ENCODE measurements around the gene ITGBL1.

The ITGBL1 gene

GRCh38 chr13:101584331-101584730, 131.9 kb downstream of the ITGBL1 start:
- no peak overlapping the region for H3K27ac Mint-ChIP-seq
- H3K9me3 Mint-ChIP-seq, result no peaks in the 10 kb centered on the region

GRCh38 chr13:101590479-101590878, 138.0 kb downstream of the ITGBL1 start:
- ATAC-seq (replicated peaks) (no peak), DNase-seq (no peak)
- peaks cover 0 to 10% of the 10 kb centered on the region in 2 donors for H3K27me3 Mint-ChIP-seq
- no peak overlapping the region for H3K4me3 Mint-ChIP-seq
- H3K27ac Mint-ChIP-seq, result no peak overlapping the region
- peaks cover 0 to 3% of the 10 kb centered on the region in 2 donors for H3K4me1 Mint-ChIP-seq
- H3K36me3 Mint-ChIP-seq, result no peaks in the 10 kb centered on the region
- H3K9me3 Mint-ChIP-seq, result peaks cover 5% of the 10 kb centered on the region in 2 donors

More at GRCh38 chr13:101584331-101584730, 131.9 kb downstream of the ITGBL1 start:
- no peaks in the 10 kb centered on the region for H3K4me1 Mint-ChIP-seq
- no peaks in the 10 kb centered on the region for H3K36me3 Mint-ChIP-seq
- ATAC-seq (replicated peaks) (no peak), DNase-seq (no peak)
- peaks cover 8 to 10% of the 10 kb centered on the region in 2 donors for H3K27me3 Mint-ChIP-seq
- H3K4me3 Mint-ChIP-seq, result no peak overlapping the region

DNA sequence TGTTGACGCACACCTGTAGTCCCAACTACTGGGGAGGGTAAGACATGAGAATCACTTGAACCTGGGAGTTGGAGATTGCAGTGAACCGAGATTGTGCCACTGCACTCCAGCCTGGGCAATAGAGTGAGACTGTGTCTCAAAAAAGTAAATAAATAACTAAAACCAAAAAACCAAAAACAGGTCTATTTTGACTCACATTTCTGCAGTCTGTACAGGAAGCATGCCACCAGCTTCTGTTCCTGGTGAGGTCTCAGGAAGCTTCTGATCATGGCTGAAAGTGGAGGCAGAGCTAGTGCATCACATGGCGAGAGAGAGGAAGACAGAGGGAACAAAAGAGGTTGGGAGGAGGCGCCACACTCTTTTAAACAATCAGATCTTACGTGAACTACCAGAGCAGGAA, 142.5 kb downstream of the ITGBL1 start:
- Mint-ChIP-seq H3K9me3 (peaks cover 5% of the 10 kb centered on the region in 2 donors), H3K4me3 (no peak overlapping the region), H3K4me1 (peaks cover 0 to 3% of the 10 kb centered on the region in 2 donors), H3K27ac (no peak overlapping the region), H3K27me3 (no peaks in the 10 kb centered on the region), H3K36me3 (no peaks in the 10 kb centered on the region)
- DNase-seq (no peak), ATAC-seq (replicated peaks) (no peak)

DNA sequence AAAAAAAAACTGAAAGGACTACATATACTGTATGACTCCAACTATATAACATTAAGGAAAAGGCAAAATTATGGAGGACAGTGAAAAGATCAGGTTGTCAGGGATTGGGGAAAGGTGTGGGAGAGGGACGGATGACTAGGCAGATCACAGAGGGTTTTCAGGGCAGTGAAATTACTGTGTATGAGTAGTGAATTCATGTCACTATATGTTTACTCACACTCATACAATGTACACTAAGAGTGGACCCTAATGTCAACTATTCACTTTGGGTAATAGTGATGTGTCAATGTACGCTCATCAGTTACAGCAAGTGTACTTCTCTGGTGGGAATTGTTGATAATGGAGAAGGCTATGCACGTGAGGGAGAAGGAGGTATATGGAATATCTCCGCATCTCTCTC, 144.3 kb downstream of the ITGBL1 start:
- H3K36me3 Mint-ChIP-seq, result no peaks in the 10 kb centered on the region
- DNase-seq, result no peak
- ATAC-seq (replicated peaks), result no peak

GRCh38 chr13:101611491-101612475, 159.3 kb downstream of the ITGBL1 start:
- Mint-ChIP-seq H3K9me3 (no peaks in the 10 kb centered on the region), H3K4me3 (no peak overlapping the region), H3K27ac (no peak overlapping the region), H3K4me1 (no peaks in the 10 kb centered on the region), H3K27me3 (peaks cover 12 to 18% of the 10 kb centered on the region in 2 donors), H3K36me3 (no peaks in the 10 kb centered on the region)
- ATAC-seq (replicated peaks) (no peak), DNase-seq (no peak)

More for the DNA sequence above, 144.3 kb downstream of the ITGBL1 start:
- Mint-ChIP-seq H3K4me1 (peaks cover 0 to 3% of the 10 kb centered on the region in 2 donors), H3K27me3 (peaks cover 0 to 9% of the 10 kb centered on the region in 2 donors), H3K27ac (no peak overlapping the region), H3K4me3 (no peak overlapping the region), H3K9me3 (peaks cover 5% of the 10 kb centered on the region in 2 donors)

DNA sequence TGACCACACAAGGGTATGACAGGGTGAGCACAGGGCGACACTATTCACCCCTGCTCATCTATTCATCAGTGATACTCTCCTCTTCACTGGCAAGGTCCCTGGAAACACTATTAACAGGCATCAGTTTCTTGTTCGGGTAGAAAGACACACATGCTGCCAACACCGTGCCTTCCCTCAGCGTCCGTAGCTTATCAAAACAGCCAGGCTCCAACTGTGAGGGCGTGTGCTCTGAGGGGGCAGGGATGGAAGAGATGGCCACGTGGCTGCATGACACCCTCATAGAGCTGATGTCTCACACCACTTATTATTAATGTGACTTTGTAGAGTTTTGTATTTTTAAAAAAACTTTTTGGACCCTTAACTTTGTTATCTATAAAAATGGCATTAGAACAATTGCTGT, 160.3 kb downstream of the ITGBL1 start:
- DNase-seq (no peak), ATAC-seq (replicated peaks) (no peak)
- Mint-ChIP-seq H3K4me3 (no peak overlapping the region), H3K9me3 (no peaks in the 10 kb centered on the region), H3K27me3 (peaks cover 12 to 18% of the 10 kb centered on the region in 2 donors), H3K36me3 (no peaks in the 10 kb centered on the region), H3K4me1 (no peaks in the 10 kb centered on the region), H3K27ac (no peak overlapping the region)

DNA sequence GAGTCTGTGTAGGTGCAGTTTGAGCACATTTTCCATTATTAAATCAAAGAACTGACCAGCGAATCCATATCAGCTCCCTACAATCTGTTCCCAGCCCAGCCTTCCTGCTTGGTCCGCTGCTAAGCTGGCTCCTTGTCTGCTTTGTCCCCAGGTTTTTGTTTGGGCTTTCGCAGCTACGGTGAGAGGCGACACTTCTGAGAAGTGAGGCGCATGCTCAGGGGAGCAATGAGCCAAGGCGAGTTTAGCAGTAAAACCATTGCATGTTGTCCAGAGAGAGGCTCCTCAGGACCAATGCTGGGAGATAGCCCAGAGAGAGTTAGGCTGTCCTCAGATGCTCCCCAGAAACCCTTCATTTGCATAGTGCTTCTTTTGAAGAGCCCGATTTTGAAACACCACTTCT, 162.0 kb downstream of the ITGBL1 start:
- no peak overlapping the region for H3K4me3 Mint-ChIP-seq
- H3K4me1 Mint-ChIP-seq, result no peaks in the 10 kb centered on the region
- no peak overlapping the region for H3K27ac Mint-ChIP-seq
- H3K27me3 Mint-ChIP-seq, result peaks cover 12 to 18% of the 10 kb centered on the region in 2 donors
- no peaks in the 10 kb centered on the region for H3K9me3 Mint-ChIP-seq
- H3K36me3 Mint-ChIP-seq, result no peaks in the 10 kb centered on the region
- DNase-seq (no peak), ATAC-seq (replicated peaks) (no peak)

DNA sequence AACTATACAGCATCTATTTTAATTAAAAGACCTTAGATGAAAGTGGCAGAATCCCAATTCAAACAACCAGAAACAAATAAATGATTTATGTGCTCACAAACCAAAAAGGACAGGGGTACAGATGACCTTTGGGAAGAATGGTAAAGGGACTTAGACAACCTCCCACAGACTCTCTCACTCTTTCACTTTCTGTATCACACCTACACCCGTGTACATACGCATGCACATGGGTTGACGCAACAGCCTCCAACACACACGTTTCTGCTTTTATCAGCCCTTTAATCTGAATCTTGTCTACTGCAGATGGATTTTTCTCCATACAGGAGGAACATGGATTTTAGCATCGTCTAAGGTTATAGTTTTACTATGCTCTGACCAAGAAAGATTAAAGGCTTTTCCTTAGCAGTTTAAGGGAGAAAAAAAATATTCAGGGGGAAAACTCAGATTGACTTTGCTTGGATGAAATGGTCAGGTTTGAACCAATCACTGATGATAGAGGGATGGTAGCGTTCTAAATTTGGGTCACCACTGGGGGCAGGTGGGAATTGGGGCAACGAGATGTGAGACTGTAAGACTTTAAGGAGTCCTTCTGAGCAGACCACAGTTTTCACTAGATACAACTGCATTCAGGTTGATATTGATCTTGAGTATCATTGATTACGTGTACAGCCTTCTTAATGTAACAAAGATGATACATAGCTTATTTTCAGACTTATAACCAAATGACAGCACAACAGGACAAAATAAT, 166.1 kb downstream of the ITGBL1 start:
- H3K4me1 Mint-ChIP-seq, result peaks cover 2 to 3% of the 10 kb centered on the region in 2 donors

DNA sequence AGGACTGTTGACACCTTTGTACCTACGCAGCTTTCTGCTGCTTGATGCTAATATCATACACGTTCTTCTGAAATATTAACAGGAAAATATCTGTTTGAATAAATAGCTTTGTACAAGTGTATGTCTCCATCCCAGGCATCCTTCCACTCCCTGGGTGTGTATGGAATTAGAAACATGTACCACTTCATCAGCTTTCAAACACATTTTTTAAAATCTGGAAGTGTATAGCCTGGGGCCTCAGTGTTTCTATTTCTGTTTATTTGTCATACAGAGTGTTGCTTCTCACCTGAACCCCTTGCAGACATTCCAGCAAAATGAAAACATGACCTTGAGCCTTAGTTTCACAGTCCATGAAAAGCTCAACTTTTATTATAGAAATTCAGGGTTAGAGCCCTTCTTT, 168.6 kb downstream of the ITGBL1 start:
- peaks cover 15 to 25% of the 10 kb centered on the region in 2 donors for H3K4me1 Mint-ChIP-seq
- no peaks in the 10 kb centered on the region for H3K9me3 Mint-ChIP-seq
- no peak overlapping the region for H3K27ac Mint-ChIP-seq
- no peaks in the 10 kb centered on the region for H3K36me3 Mint-ChIP-seq
- H3K4me3 Mint-ChIP-seq, result no peak overlapping the region
- DNase-seq (no peak), ATAC-seq (replicated peaks) (no peak)
- peaks cover 0 to under 1% of the 10 kb centered on the region in 2 donors for H3K27me3 Mint-ChIP-seq

More for the DNA sequence above, 166.1 kb downstream of the ITGBL1 start:
- ATAC-seq (replicated peaks) (no peak), DNase-seq (no peak)
- Mint-ChIP-seq H3K4me3 (no peak overlapping the region), H3K36me3 (no peaks in the 10 kb centered on the region), H3K27ac (no peak overlapping the region), H3K9me3 (no peaks in the 10 kb centered on the region), H3K27me3 (peaks cover 12% of the 10 kb centered on the region in 2 donors)

- ATAC-seq (replicated peaks) (no peak), DNase-seq (no peak)
- Mint-ChIP-seq H3K9me3 (no peaks in the 10 kb centered on the region), H3K27me3 (no peaks in the 10 kb centered on the region), H3K36me3 (no peaks in the 10 kb centered on the region), H3K4me1 (peaks cover 22 to 34% of the 10 kb centered on the region in 2 donors), H3K4me3 (peak overlapping the region; percentile 62 to 64), H3K27ac (peak overlapping the region; percentile 56)
Measured at GRCh38 chr13:101623470-101624209, 171.2 kb downstream of the ITGBL1 start.

DNA sequence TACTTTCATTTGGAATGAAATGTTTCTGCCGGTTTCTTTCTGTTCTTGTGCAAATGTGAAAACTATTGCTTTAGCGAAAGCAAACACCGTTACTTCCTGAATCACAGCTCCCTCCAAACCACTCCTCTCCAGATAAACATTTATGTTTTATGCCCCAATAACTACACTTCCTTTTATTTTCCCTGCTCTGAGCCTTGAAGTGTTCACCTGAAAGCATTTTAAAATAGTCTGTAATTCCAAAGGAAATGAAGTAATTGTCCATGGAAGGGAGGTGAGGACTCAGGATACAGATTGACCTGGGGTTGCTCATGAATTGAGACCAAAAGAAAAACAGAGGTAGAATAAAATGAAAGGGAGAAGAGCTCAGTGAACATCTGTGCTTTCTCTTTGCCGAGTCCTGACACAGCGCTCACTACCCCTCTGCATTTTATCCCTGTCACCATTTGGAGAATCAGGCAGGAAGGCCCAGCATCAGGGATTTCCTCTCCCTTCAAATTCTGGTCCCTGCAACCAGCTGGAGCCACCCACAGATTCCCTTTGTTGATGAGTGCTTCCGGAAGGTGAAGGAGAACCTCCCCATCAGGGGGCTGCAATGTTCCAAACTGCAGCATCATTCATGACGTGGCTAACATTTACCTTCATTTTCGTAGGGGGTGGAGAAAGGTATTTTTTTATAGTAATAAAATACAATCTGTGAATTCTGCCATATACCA, 171.9 kb downstream of the ITGBL1 start:
- DNase-seq, result no peak
- Mint-ChIP-seq H3K9me3 (no peaks in the 10 kb centered on the region), H3K4me3 (peak overlapping the region; percentile 62 to 64), H3K27ac (peak overlapping the region; percentile 42), H3K4me1 (peaks cover 22 to 34% of the 10 kb centered on the region in 2 donors), H3K36me3 (no peaks in the 10 kb centered on the region), H3K27me3 (no peaks in the 10 kb centered on the region)
- no peak for ATAC-seq (replicated peaks)

DNA sequence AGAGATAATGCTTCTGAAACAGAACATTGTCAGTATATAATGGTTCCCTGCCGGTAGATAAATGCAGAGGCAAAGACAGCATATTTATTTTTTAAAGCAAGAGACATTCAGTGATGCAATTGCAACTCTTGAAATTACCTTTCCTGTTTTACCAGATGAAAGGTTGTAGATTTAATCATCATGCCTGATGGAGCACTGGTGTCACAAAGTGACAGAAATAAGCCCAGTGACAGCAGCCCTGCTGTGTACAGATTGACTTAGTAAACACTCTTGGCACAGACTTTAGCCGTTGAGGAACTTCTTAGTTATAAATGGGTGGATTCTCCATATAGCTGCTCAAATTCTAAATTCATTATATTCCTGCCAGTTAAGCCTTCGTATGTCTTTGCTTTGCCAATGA, 172.5 kb downstream of the ITGBL1 start:
- peaks cover 22 to 34% of the 10 kb centered on the region in 2 donors for H3K4me1 Mint-ChIP-seq
- no peaks in the 10 kb centered on the region for H3K9me3 Mint-ChIP-seq
- H3K4me3 Mint-ChIP-seq, result no peak overlapping the region
- H3K27ac Mint-ChIP-seq, result no peak overlapping the region
- H3K27me3 Mint-ChIP-seq, result no peaks in the 10 kb centered on the region
- H3K36me3 Mint-ChIP-seq, result no peaks in the 10 kb centered on the region
- DNase-seq (no peak), ATAC-seq (replicated peaks) (peak in 1 of 2 donors; percentile 26)

GRCh38 chr13:101626925-101627555, 174.6 kb downstream of the ITGBL1 start:
- Mint-ChIP-seq H3K27ac (no peak overlapping the region), H3K36me3 (no peaks in the 10 kb centered on the region), H3K4me1 (peaks cover 22 to 34% of the 10 kb centered on the region in 2 donors), H3K4me3 (peak overlapping the region in 1 of 2 donors; percentile 58), H3K27me3 (peaks cover 0 to 4% of the 10 kb centered on the region in 2 donors), H3K9me3 (no peaks in the 10 kb centered on the region)
- peak; percentile 89 to 90 for ATAC-seq (replicated peaks)
- no peak for DNase-seq
